Activated T-cell treated with anti-CD3 and anti-CD28 coated beads, Interleukin-2, amount 50 U/mL, for 4 hours (primary cell): ENCODE results near the gene TNFRSF25. TPM values are rescaled to one million over a fixed set of nuclear protein-coding genes. Genes with fewer than 3 reads are reported as not detected.

Source experiments
- ATAC-seq, 2 donors: fragments of 200-7000 bp; cut with Tn5 transposase; one replicate each; pipeline ENCODE4 v1.10.0; 2021
- DNase-seq: peaks from one replicate; pipeline ENCODE4 v3.0.0-alpha.2; 2020
- H3K27me3 Mint-ChIP-seq: one replicate; pipeline ENCODE4 v1.8.0; 2021; ENCODE audit warnings: low read depth, mixed read lengths
- H3K36me3 Mint-ChIP-seq: one replicate; pipeline ENCODE4 v1.8.0; 2022; ENCODE audit warnings: mixed read lengths; ENCODE audit not compliant: insufficient read depth
- H3K4me1 Mint-ChIP-seq: one replicate; pipeline ENCODE4 v1.8.0; 2021; ENCODE audit warnings: low read depth, mixed read lengths
- H3K4me3 Mint-ChIP-seq: one replicate; pipeline ENCODE4 v1.8.0; 2021; ENCODE audit warnings: mild to moderate bottlenecking, moderate library complexity, mixed read lengths
- H3K9me3 Mint-ChIP-seq: one replicate; pipeline ENCODE4 v1.8.0; 2021; ENCODE audit warnings: mixed read lengths
- total RNA-seq, 3 donors: library from RNA; stranded (reverse); gene quantifications; one replicate each; pipeline ENCODE4 v1.2.1, GENCODE V29; 2021

Gene TNFRSF25, protein sequence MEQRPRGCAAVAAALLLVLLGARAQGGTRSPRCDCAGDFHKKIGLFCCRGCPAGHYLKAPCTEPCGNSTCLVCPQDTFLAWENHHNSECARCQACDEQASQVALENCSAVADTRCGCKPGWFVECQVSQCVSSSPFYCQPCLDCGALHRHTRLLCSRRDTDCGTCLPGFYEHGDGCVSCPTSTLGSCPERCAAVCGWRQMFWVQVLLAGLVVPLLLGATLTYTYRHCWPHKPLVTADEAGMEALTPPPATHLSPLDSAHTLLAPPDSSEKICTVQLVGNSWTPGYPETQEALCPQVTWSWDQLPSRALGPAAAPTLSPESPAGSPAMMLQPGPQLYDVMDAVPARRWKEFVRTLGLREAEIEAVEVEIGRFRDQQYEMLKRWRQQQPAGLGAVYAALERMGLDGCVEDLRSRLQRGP
- 100 to 1,000 TPM; 137 to 149 (median 145) TPM for total RNA-seq

DNA sequence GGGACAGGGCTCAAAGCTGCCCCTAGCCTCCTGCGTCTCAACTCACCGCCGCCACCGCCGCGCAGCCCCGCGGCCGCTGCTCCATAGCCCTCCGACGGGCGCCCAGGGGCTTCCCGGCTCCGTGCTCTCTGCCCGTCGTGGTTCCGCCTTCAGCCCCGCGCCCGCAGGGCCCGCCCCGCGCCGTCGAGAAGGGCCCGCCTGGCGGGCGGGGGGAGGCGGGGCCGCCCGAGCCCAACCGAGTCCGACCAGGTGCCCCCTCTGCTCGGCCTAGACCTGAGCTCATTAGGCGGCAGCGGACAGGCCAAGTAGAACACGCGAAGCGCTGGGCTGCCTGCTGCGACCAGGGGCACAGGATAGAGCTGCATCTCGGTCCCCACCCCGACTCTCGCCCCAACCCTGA, at the start of gene TNFRSF25:
Gene TNFRSF25, minus strand, starts transcription at position 151 of the 400 bp plus-strand sequence. Its CDS starts 66 bp downstream, at position 85.
- Mint-ChIP-seq H3K27me3 (no peaks in the 10 kb centered on the region), H3K36me3 (peaks cover 15% of the 10 kb centered on the region), H3K4me1 (peaks cover 37% of the 10 kb centered on the region), H3K9me3 (no peaks in the 10 kb centered on the region), H3K4me3 (peak within 1 kb of the TSS; percentile 96)
- ATAC-seq (peak; percentile 85 to 88), DNase-seq (peak; percentile 52)

DNA sequence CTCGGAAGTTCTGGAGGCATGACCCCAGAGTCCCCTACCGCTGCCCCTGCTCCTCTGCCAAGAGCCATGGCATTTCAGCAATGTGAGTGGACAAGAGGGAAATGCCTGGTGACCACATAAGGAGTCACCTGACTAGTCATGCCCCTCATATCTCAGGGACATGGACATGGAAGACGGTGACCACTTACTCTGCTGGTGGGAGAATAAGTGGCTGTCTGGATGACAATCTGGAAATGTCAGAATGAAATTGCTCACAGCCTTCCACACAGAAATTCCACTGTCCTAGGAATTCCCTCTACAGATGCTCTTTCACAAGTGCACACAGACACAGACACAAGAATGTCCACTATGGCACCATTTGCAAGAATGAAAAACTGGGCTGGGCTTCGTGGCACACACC, 49.8 kb upstream of the TNFRSF25 start:
- no peak overlapping the region for H3K4me3 Mint-ChIP-seq
- H3K27me3 Mint-ChIP-seq = no peaks in the 10 kb centered on the region
- no peaks in the 10 kb centered on the region for H3K9me3 Mint-ChIP-seq
- no peaks in the 10 kb centered on the region for H3K36me3 Mint-ChIP-seq
- H3K4me1 Mint-ChIP-seq = no peaks in the 10 kb centered on the region
- no peak for ATAC-seq
- DNase-seq = no peak

DNA sequence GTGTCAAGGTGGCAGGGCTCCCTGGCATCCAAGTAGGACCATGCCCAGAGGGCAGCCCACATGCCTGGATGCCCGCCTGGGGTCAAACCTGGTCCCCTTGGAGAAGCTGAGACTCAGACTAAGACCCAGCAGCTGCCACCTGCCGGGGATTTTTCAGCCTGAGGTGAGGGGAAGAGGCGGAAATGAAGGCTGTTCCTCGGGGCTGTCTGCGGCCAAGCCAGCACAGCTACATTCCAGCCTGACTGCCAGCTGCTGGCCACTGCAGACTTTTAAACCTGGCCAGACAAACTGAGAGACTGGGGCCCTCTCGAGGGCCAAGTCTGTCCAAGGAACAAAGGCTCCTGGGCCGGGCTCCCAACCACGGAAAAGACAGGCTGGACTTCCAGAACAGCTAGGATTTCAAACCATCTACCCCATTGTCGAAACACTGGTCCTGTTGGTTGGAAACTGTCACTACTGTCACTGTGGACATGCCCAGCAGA, 47.4 kb upstream of the TNFRSF25 start:
- no peak for DNase-seq
- no peak for ATAC-seq
- Mint-ChIP-seq H3K9me3 (no peaks in the 10 kb centered on the region), H3K4me3 (no peak overlapping the region), H3K27me3 (no peaks in the 10 kb centered on the region), H3K36me3 (no peaks in the 10 kb centered on the region), H3K4me1 (no peaks in the 10 kb centered on the region)

DNA sequence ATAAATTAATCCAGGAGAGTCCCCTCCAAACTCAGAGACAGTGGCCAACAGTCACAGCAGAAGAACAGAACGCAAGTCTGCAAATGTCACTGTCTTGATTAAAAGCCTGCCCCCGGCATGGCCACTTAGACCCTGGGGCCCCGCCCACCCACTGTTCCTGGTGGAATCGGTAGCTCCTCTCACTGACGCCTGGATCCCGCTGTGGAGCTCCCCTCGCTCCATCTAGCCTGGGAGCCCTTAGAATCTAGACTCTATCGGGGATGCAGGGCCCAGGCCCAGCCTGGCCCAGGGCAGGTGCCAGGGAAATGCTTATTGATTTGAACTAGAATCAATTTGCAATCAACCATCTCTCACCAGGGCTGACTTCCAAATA, 46.9 kb upstream of the TNFRSF25 start:
- DNase-seq (no peak), ATAC-seq (no peak)
- H3K9me3 Mint-ChIP-seq = no peaks in the 10 kb centered on the region
- H3K4me3 Mint-ChIP-seq = no peak overlapping the region
- no peaks in the 10 kb centered on the region for H3K27me3 Mint-ChIP-seq
- no peaks in the 10 kb centered on the region for H3K4me1 Mint-ChIP-seq
- no peaks in the 10 kb centered on the region for H3K36me3 Mint-ChIP-seq

DNA sequence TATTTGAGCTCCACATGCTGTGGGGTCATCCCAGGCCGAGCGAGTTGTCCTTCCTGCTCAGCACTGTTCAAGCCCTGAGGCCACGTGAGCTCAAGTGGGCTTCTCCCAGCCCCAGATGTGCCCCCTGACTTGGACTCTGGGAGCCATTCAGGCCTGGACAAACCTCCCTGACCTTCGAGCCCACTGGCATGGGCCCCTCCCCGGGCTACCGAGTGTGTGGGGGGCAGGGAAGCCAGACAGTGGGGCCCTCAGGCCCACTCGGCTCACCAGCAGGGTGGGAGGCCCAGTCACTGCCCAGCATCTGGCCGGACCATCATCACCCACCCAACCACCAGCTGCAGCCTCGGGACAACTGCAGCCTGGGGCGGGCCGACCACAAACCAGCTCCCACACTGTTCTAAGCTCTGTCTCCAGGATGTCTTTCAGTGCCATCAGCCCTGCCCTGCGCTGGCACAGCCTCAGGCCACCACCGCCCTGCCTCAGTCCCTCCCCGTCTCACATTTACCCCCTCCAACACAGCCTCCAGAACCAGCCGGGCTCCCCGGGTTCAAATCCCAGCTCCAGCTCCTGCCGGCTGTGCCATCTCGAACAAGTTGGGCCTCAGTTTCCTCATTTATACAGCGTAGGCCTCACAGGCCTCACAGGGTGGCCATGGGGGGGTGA, 46.4 kb upstream of the TNFRSF25 start:
- no peak overlapping the region for H3K4me3 Mint-ChIP-seq
- no peaks in the 10 kb centered on the region for H3K36me3 Mint-ChIP-seq
- H3K4me1 Mint-ChIP-seq = no peaks in the 10 kb centered on the region
- ATAC-seq (no peak), DNase-seq (no peak)
- no peaks in the 10 kb centered on the region for H3K9me3 Mint-ChIP-seq
- no peaks in the 10 kb centered on the region for H3K27me3 Mint-ChIP-seq

DNA sequence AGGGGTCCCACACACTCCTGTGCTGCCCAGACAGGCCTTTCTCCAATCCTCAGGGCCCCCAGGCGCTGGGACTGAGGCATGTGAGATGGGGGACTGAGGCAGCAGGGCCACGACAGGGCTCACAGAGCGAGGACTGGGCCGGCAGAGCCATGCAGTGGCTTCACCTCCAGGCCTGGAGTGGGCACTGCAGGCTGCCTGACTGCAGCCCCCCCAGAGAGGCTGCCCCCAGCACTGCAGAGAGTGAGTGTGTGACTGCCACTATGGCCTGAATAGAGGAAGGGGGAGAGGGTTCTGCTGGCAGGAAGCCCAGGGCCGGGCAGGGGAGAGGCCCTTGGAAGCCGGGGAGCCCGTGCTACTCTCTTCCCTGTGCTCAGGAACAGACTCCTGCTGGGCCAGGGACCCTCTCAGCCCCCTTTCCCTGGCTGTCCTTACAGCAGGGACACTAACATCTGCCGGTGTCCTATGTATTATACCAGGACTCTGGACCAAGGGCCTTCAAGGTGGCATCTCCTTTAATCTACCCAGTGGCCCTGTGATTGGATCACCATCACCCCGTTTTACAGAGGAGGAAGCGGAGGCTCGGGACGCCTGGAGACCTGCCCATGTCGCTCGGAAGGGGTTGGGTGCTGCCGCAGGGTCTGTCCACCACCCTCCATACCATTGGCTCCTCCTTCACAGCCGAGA, 45.7 kb upstream of the TNFRSF25 start:
- ATAC-seq (no peak), DNase-seq (no peak)
- Mint-ChIP-seq H3K4me1 (no peaks in the 10 kb centered on the region), H3K4me3 (no peak overlapping the region), H3K36me3 (no peaks in the 10 kb centered on the region), H3K27me3 (peaks cover 4% of the 10 kb centered on the region), H3K9me3 (no peaks in the 10 kb centered on the region)

DNA sequence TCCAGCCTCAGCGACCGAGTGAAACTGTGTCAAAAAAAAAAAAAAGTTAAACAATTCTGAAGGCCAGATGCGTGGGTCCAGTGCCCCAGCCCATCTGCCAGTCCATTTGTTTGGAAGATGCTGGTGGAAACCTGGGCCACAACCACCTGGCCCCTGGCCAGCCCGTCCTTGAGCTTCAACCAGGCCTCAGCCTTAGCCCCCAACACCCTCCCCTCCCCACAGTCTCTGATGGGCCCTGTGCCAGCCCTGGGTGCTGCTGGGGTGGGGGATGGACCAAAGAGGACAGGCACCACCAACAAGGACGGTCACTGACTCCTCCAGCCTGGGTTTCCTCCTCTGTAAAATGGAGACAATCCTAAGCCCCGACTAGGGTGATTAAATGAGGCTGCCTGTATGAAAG, 45.1 kb upstream of the TNFRSF25 start:
- Mint-ChIP-seq H3K4me1 (no peaks in the 10 kb centered on the region), H3K27me3 (peaks cover 5% of the 10 kb centered on the region), H3K9me3 (no peaks in the 10 kb centered on the region), H3K36me3 (no peaks in the 10 kb centered on the region), H3K4me3 (no peak overlapping the region)
- DNase-seq (no peak), ATAC-seq (no peak)

DNA sequence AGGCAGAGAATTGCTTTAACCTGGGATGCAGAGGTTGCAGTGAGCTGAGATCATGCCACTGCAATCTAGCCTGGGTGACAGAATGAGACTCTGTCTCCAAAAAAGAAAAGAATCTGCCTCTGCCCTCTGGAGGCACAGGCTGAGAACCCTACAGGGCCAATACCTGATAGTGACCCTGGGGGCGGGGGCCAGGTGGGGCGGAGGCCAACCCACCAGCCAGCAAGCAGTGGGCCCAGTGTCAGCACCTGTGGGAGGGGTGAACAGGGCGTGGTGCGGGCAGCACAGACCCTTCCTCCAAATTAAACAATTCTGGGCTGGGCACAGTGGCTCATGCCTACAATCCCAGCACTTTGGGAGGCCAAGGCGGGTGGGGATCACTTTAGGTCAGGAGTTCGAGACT, 44.5 kb upstream of the TNFRSF25 start:
- Mint-ChIP-seq H3K9me3 (no peaks in the 10 kb centered on the region), H3K4me3 (no peak overlapping the region), H3K36me3 (no peaks in the 10 kb centered on the region), H3K27me3 (peaks cover 5% of the 10 kb centered on the region), H3K4me1 (no peaks in the 10 kb centered on the region)
- ATAC-seq (no peak), DNase-seq (no peak)

DNA sequence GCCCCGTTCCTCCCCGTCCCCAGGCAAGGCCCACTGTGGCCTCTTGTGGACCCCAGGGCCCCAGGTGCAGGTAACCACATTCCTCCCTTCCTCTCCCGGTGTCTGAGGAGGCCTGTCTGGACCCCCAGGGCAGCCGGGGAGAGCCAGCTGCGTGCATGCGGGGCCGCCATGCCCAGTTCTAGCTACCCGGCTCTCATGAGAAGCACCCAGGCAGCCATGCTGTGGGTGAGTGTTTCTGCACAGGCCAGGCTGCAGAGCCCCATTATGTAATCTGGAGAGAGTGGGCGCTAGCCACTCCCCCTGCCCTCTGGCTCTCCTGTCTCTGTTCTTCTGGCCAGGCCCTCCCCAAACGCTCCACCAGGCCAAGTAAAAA, 43.9 kb upstream of the TNFRSF25 start:
- Mint-ChIP-seq H3K4me3 (no peak overlapping the region), H3K36me3 (no peaks in the 10 kb centered on the region), H3K4me1 (no peaks in the 10 kb centered on the region), H3K9me3 (no peaks in the 10 kb centered on the region), H3K27me3 (peaks cover 8% of the 10 kb centered on the region)
- ATAC-seq (no peak), DNase-seq (no peak)

DNA sequence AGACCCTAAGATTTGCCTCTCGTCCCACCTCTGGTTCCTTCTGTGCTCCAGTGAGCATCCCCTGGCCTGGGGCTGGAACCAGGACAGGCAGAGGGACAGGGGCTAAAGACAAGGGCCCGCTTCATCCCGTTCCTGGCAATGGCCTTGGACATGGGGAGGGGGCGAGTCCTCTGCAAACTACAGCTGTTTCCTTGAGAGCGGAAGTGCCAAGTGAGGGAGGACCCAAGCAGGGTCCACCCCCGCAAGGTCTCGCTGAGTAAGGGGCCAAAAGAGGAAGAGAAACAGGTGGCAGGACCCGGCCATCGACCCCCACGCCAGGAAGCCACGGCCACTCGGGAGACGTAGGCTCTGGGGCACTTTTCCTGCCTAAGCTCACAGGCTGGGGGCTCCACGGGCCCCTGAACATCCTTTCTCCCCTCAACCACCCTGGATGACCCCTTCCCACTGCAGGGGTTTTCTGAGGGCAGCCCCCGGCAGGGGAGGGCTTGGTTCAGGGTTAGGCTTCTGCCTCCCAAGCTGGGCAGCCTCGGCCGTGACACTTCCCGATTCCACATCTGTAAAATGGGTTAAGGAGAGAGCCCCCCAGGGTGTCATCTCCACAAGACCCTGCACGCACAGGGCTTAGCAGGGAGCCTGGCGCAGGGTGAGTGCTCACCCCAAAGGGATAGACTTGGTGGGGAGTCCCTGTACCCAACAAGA, 43.4 kb upstream of the TNFRSF25 start:
- no peak for DNase-seq
- H3K4me1 Mint-ChIP-seq = no peaks in the 10 kb centered on the region
- ATAC-seq = no peak
- peaks cover 8% of the 10 kb centered on the region for H3K27me3 Mint-ChIP-seq
- no peaks in the 10 kb centered on the region for H3K9me3 Mint-ChIP-seq
- no peak overlapping the region for H3K4me3 Mint-ChIP-seq
- no peaks in the 10 kb centered on the region for H3K36me3 Mint-ChIP-seq

DNA sequence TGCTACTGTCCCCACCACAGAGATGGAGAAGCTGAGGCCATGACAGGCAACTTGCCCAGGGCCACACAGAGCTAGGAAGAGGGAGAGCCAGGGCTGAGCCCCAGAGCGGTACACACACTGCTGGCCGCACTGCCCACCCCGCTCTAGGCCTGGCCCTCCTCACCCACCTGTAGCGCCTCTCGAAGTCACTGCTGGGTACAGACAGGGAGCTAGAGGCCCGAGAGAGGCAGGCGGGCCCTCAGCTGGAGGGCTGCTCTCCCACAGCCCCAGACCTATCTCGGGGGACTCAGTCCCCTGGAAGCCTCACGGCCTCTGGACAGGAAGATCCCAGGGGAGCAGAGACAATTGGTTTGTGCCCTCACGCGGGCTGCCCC, 42.8 kb upstream of the TNFRSF25 start:
- no peaks in the 10 kb centered on the region for H3K9me3 Mint-ChIP-seq
- peaks cover 8% of the 10 kb centered on the region for H3K27me3 Mint-ChIP-seq
- no peaks in the 10 kb centered on the region for H3K36me3 Mint-ChIP-seq
- DNase-seq = no peak
- H3K4me1 Mint-ChIP-seq = no peaks in the 10 kb centered on the region
- no peak for ATAC-seq
- no peak overlapping the region for H3K4me3 Mint-ChIP-seq

DNA sequence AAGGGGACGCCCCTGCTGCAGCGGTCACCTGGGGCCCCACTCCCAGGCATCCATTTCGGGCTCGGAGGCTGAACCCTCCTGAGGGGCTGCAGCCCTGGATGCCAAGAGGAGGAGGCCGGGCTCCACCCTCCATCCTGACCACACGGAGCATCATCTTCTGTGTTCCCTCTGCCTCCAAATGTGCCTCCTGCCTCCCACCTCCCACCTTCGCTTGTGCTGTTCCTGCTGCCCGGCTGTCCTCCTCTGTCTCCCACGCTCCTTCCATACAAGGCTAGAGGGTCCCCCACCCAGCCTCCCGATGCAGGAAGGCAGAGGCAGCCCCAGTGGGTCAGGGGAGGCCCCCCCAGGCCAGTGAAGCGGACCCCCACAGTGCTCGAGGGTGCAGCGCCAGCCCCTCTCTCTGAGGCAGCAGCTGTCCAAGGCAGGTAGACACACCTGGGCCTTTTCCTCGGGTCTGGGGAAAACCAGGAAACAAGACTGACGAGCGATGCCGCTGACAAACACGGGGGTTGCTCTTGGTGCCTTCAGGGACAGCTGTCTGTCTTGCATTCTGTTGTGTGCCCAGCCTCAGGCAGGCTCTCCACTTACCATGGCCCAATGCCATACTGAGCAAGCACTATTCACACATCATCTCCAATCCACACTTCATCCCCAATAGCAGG, 42.3 kb upstream of the TNFRSF25 start:
- Mint-ChIP-seq H3K4me3 (no peak overlapping the region), H3K4me1 (no peaks in the 10 kb centered on the region), H3K9me3 (no peaks in the 10 kb centered on the region), H3K36me3 (no peaks in the 10 kb centered on the region), H3K27me3 (peaks cover 8% of the 10 kb centered on the region)
- DNase-seq (no peak), ATAC-seq (no peak)

DNA sequence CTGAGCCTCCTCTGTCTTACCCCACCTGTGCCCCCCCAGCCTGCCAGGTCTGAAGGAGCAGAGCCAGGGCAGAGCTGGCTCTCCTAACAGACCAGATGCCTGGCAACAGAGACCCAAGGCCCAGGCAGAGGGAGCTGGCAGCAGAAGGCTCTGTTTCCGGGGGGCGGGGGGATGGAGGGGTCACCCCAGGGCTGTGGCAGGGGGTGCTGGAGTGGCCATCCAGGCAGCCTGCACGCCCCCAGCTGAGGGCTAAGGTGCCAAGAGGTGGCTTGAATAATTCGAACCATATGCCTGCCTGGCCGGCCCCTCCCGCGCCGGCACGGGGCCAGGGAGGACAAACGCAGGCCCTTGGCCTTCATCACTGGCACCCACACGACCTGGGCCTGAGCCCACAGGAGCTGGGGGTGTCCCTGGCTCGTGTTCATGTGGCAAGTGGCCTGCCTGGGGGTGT, 41.5 kb upstream of the TNFRSF25 start:
- ATAC-seq (no peak), DNase-seq (no peak)
- H3K4me3 Mint-ChIP-seq = no peak overlapping the region
- H3K4me1 Mint-ChIP-seq = no peaks in the 10 kb centered on the region
- H3K36me3 Mint-ChIP-seq = no peaks in the 10 kb centered on the region
- peaks cover 8% of the 10 kb centered on the region for H3K27me3 Mint-ChIP-seq
- no peaks in the 10 kb centered on the region for H3K9me3 Mint-ChIP-seq

DNA sequence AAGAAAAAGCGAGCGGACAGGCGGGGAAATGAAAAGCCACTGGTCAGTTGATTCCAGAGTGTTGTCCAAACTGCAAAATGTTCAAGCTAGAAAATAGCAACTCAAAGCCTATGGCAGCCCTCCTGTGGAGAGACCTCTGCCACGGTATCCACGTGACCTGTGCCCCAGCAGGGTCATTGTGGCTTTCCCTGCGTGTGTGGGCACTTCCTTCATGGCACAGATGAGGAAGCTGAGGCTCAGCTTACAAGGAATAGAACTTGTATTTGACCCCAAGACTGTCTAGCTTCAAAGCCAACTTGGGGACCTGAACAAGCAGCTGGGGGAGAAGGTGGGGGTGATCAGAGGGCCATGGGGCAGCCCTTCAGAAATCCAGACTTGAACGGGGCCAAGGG, 41.1 kb upstream of the TNFRSF25 start:
- no peaks in the 10 kb centered on the region for H3K36me3 Mint-ChIP-seq
- H3K9me3 Mint-ChIP-seq = no peaks in the 10 kb centered on the region
- DNase-seq = no peak
- peaks cover 8% of the 10 kb centered on the region for H3K27me3 Mint-ChIP-seq
- H3K4me3 Mint-ChIP-seq = no peak overlapping the region
- H3K4me1 Mint-ChIP-seq = no peaks in the 10 kb centered on the region
- ATAC-seq = no peak
